GM06990 (cell line): Measurements from ENCODE around the gene MAGEA2.
"Not testable (repeated sequence)": the region's sequence is repeated elsewhere in the genome, so short reads cannot be mapped to it uniquely, and the experiment has no call there.

Experiments
- DNase-seq: peaks from one replicate; pipeline ENCODE4 v3.0.0-alpha.2; 2011; ENCODE audit not compliant: insufficient read length; ENCODE audit errors: extremely low read depth
- H3K27me3 ChIP-seq: replicated peaks from 2 replicates; pipeline ENCODE4 v1.6.0; 2011; ENCODE audit warnings: low read length; ENCODE audit not compliant: control insufficient read depth, insufficient read depth
- H3K36me3 ChIP-seq: 2 replicates; pipeline ENCODE4 v1.5.1; 2011; ENCODE audit warnings: low read length; ENCODE audit not compliant: control insufficient read depth, insufficient read depth
- H3K4me3 ChIP-seq: replicated peaks from 2 replicates; pipeline ENCODE4 v1.5.1; 2011; ENCODE audit warnings: low read depth, mild to moderate bottlenecking, control low read depth, low read length
- TF ChIP-seq, protein P1 (sequence below): IDR thresholded peaks from 2 replicates; pipeline ENCODE4 v1.5.1; 2011; ENCODE audit warnings: low read length, control low read depth, mild to moderate bottlenecking, inconsistent platforms; ENCODE audit not compliant: insufficient read depth, poor library complexity, severe bottlenecking

MAGEA2 gene, protein sequence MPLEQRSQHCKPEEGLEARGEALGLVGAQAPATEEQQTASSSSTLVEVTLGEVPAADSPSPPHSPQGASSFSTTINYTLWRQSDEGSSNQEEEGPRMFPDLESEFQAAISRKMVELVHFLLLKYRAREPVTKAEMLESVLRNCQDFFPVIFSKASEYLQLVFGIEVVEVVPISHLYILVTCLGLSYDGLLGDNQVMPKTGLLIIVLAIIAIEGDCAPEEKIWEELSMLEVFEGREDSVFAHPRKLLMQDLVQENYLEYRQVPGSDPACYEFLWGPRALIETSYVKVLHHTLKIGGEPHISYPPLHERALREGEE

DNA sequence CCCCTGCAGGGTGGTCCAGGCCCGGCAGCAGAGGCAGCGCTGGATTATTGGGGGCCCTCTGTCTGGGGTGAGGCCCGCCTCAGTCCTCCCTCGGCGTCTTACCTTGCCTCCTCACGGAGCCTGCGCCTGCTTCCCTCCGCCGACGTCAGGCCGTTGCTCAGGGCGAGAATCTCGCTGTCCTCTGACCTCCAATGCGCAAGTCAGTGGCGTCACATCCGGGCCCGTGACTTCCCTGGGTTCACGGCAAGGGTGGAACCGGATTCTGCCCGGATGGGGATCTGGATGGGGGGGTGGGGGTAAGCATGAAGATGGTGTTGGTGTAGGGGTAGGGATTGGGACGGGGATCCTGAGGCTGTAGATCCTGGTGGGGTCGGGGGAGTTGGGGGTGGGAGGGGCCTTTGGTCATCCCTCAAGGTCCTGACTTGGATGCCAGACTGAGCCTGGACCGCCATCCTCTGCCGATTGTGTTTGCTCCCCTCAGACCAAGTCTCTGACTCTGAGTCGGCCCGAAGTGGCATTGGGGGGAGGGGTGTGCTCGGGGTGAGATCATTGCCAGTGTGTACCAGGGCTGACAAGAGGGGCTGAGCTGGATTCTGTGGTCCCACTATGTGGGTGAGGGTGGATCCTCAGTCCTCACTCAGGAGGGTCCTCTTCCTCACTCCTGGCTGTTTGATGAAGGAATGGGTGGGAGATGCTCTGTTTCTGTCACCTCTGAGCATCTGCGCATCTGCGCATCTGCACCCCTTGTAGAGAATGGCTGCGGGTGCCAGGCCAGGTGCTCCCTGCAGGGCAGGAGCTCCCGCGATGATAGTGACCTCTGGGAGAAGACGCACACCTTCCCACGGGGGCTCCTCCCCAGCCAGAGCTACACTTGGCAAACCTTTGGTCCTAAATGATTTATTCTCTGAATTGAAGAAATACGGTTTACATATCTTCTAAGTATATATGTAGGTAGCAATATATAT is at the start of gene MAGEA2:
Gene MAGEA2, minus strand, starts transcription at position 157 of the 965 bp plus-strand sequence. CDS start 2,479 bp downstream, outside the sequence.
- not testable (repeated sequence) for H3K27me3 ChIP-seq, H3K4me3 ChIP-seq, DNase-seq, H3K36me3 ChIP-seq

GRCh38 chrX:152798945-152799344 is 45.3 kb upstream of the MAGEA2 start:
- no peaks in the 10 kb centered on the region for H3K36me3 ChIP-seq
- no peaks in the 10 kb centered on the region; the same call in 1 of the 2 replicates for H3K27me3 ChIP-seq
- TF ChIP-seq, protein P1, sequence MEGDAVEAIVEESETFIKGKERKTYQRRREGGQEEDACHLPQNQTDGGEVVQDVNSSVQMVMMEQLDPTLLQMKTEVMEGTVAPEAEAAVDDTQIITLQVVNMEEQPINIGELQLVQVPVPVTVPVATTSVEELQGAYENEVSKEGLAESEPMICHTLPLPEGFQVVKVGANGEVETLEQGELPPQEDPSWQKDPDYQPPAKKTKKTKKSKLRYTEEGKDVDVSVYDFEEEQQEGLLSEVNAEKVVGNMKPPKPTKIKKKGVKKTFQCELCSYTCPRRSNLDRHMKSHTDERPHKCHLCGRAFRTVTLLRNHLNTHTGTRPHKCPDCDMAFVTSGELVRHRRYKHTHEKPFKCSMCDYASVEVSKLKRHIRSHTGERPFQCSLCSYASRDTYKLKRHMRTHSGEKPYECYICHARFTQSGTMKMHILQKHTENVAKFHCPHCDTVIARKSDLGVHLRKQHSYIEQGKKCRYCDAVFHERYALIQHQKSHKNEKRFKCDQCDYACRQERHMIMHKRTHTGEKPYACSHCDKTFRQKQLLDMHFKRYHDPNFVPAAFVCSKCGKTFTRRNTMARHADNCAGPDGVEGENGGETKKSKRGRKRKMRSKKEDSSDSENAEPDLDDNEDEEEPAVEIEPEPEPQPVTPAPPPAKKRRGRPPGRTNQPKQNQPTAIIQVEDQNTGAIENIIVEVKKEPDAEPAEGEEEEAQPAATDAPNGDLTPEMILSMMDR: no peak
- no peak for DNase-seq
- no peak overlapping the region for H3K4me3 ChIP-seq

DNA sequence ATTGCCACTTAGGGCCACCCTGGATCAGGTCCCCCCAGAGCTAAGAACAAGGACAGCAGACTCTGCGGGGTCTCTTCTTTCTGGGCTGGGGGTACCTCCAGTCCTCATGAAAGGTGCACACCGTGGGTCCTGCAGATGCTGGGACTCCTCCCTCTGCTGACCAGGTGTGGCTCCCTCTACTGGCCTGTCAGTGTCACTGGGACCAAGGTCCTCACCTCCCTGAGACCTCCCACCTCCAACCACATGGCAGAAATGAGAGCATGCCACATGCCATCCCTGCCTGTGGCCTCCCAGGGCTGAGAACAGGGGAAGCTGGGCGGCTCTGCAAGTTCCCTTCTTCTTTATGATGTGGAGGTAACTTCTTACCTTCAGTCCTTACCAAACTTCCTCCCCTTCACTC is 33.4 kb upstream of the MAGEA2 start:
- not testable (repeated sequence) for H3K4me3 ChIP-seq, H3K27me3 ChIP-seq, DNase-seq, H3K36me3 ChIP-seq

DNA sequence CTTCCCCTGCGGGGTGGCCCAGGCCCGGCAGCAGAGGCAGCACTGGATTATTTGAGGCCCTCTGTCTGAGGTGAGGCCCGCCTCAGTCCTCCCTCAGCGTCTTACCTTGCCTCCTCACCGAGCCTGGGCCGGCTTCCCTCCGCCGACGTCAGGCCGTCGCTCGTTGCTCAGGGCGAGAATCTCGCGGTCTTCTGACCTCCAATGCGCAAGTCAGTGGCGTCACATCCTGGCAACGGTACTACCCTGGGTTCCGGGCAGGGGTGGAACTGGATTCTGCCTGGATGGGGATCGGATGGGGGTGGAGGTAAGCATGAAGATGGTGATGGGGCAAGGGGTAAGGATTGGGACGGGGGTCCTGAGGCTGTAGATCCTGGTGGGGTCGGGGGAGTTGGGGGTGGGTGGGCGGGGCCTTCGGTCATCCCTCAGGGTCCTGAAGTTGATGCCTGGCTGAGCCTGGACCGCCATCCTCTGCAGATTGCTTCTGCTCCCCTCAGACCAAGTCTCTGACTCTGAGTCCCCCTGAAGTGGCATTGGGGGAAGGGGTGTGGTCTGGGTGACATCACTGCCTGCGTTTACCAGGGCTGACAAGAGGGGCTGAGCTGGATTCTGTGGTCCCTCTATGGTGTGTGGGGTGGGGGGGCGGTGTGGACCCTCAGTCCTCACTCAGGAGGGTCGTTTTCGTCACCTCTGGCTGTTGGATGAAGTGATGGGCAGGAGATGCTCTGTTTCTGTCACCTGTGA is 16.1 kb upstream of the MAGEA2 start, which contains the start of gene MAGEA6:
Gene MAGEA6, minus strand, starts transcription at position 141 of the 741 bp plus-strand sequence. CDS start 2,039 bp downstream, outside the sequence.
- DNase-seq, H3K36me3 ChIP-seq, H3K4me3 ChIP-seq, H3K27me3 ChIP-seq: not testable (repeated sequence)

DNA sequence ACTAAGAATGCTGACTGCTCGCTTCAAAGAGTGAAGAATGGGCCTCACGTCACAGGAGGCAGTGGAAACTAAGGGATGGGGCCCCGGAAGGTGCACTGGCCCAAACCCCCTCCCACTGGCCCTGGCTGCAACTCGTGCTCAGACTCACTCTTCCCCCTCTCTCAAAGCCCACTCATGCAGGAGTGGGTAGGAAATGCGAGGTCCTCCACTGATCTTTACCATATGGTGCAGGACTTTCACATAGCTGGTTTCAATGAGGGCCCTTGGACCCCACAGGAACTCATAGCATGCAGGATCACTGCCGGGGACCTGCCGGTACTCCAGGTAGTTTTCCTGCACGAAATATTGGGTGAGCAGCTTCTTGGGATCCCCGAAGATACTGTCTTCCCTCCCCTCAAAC is 12.9 kb upstream of the MAGEA2 start:
- H3K36me3 ChIP-seq, H3K4me3 ChIP-seq, H3K27me3 ChIP-seq, DNase-seq: not testable (repeated sequence)

DNA sequence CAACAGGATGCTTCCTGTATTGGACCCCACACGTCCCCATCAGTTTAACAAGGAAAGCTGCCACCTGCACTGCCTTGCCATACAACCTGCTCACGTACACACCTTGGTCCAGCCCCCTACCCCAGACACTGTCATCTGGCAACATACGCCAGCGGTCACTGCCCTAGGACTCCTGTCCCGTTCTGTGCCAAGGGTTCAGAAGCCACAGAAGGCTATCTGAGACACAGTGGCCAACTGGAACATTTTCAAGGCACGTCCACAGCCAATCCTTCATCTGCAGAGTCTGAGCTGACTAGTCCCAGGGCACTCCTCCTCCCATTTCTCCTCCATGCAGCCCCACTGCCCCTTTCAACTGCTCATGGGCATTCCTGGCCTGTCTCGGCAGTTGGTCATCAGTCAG is 7.9 kb upstream of the MAGEA2 start:
- H3K36me3 ChIP-seq, DNase-seq, H3K27me3 ChIP-seq, H3K4me3 ChIP-seq: not testable (repeated sequence)

DNA sequence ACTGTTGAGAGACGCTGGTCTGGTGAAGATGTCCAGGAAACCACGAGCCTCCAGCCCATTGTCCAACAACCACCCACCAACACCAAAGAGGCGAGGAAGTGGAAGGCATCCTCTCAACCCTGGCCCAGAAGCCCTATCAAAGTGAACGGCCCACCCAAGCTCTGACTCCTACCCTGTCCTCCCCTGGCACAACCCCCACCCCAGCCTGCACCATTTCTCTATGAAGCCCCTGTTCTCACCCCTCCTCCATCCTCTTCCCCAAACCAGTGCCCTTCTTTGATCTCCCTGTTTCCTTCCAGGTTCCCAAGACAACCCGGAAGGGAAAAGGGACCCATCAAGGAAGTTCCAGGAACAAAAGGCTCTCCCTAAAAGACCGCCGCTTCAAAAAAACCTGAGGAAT is 5.9 kb upstream of the MAGEA2 start:
- not testable (repeated sequence) for H3K27me3 ChIP-seq, DNase-seq, H3K36me3 ChIP-seq, H3K4me3 ChIP-seq

GRCh38 chrX:152758918-152759317 is 5.3 kb upstream of the MAGEA2 start, which contains the start of gene CSAG3:
Gene CSAG3, plus strand, starts transcription at chrX:152759218.
- not testable (repeated sequence) for H3K36me3 ChIP-seq, H3K4me3 ChIP-seq, H3K27me3 ChIP-seq, DNase-seq

- not testable (repeated sequence) for H3K36me3 ChIP-seq, H3K4me3 ChIP-seq, DNase-seq, H3K27me3 ChIP-seq
Measured at GRCh38 chrX:152754871-152755270, 1.2 kb upstream of the MAGEA2 start.
